HFFc6 (cell line): ENCODE data around the gene AKAP13. TPM values are rescaled to one million over a fixed set of nuclear protein-coding genes. Genes with fewer than 3 reads are reported as not detected.

ENCODE experiments used
- DNase-seq: peaks from one replicate; pipeline ENCODE4 v3.0.0-alpha.2; 2018
- H3K27ac Mint-ChIP-seq: 2 replicates; pipeline ENCODE4 v1.8.0; 2020; ENCODE audit warnings: mild to moderate bottlenecking, mixed read lengths
- H3K27me3 Mint-ChIP-seq: 2 replicates; pipeline ENCODE4 v1.8.0; 2021; ENCODE audit warnings: mild to moderate bottlenecking, moderate library complexity, mixed read lengths; ENCODE audit not compliant: insufficient read depth
- H3K36me3 Mint-ChIP-seq: 2 replicates; pipeline ENCODE4 v1.8.0; 2021; ENCODE audit warnings: low read depth, mixed read lengths
- H3K4me1 Mint-ChIP-seq: 2 replicates; pipeline ENCODE4 v1.8.0; 2020; ENCODE audit warnings: low read depth, mixed read lengths
- H3K4me3 Mint-ChIP-seq: 2 replicates; pipeline ENCODE4 v1.8.0; 2020; ENCODE audit warnings: mild to moderate bottlenecking, moderate library complexity, mixed read lengths
- H3K9me3 Mint-ChIP-seq: 2 replicates; pipeline ENCODE4 v1.8.0; 2020; ENCODE audit warnings: mild to moderate bottlenecking, mixed read lengths
- total RNA-seq, 6 experiments: library from RNA; stranded (reverse); fragmentation: NEBNext Ultra II Directional; extraction: Animal tissue kit (Norgen Biotek cat#: 25700); gene quantifications; 2 replicates in 1 of 6; 3 replicates in 5 of 6; pipeline ENCODE4 v1.2.3, GENCODE V29; 2021
- TF ChIP-seq, protein P1 (sequence below): fragments of 200-600 bp; sonication (generic); IDR thresholded peaks from 2 replicates; pipeline ENCODE4 v1.5.0; 2021; ENCODE audit warnings: antibody characterized with exemption, mild to moderate bottlenecking

Gene AKAP13
- total RNA-seq, 6 experiments from 2014 or later, result 29.0 to 51.3 (median 35.6) TPM

GRCh38 chr15:85609492-85609891 is 229.1 kb downstream of the AKAP13 start:
- DNase-seq, result no peak
- H3K27ac Mint-ChIP-seq, result no peak overlapping the region
- H3K27me3 Mint-ChIP-seq, result no peaks in the 10 kb centered on the region
- peaks cover 20% of the 10 kb centered on the region for H3K4me1 Mint-ChIP-seq
- TF ChIP-seq, protein P1, sequence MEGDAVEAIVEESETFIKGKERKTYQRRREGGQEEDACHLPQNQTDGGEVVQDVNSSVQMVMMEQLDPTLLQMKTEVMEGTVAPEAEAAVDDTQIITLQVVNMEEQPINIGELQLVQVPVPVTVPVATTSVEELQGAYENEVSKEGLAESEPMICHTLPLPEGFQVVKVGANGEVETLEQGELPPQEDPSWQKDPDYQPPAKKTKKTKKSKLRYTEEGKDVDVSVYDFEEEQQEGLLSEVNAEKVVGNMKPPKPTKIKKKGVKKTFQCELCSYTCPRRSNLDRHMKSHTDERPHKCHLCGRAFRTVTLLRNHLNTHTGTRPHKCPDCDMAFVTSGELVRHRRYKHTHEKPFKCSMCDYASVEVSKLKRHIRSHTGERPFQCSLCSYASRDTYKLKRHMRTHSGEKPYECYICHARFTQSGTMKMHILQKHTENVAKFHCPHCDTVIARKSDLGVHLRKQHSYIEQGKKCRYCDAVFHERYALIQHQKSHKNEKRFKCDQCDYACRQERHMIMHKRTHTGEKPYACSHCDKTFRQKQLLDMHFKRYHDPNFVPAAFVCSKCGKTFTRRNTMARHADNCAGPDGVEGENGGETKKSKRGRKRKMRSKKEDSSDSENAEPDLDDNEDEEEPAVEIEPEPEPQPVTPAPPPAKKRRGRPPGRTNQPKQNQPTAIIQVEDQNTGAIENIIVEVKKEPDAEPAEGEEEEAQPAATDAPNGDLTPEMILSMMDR, result no peak
- H3K36me3 Mint-ChIP-seq, result peaks cover 15% of the 10 kb centered on the region; the same call in 1 of the 2 replicates
- no peaks in the 10 kb centered on the region for H3K9me3 Mint-ChIP-seq
- H3K4me3 Mint-ChIP-seq, result no peak overlapping the region

DNA sequence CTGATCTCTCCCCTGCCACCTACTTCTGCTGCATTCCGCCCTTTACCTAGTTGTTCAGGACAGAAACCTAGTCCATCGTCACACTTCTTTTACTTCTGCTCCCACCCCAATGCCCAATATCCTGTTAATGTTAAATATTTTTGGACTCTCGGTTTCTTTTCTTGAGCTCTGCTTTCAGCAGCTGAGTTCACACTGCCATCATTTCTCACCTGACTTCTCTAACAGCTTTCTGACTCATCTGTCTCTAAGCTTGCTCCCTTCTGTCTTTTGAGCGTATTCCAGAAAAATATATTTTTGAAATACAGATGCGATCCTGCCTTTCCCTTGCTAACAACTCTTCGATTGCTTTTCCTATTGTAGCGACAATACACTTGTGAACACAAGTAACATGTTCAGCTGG is 231.0 kb downstream of the AKAP13 start:
- H3K4me1 Mint-ChIP-seq, result peaks cover 13% of the 10 kb centered on the region
- peaks cover 9% of the 10 kb centered on the region; the same call in 1 of the 2 replicates for H3K36me3 Mint-ChIP-seq
- no peak for DNase-seq
- H3K27me3 Mint-ChIP-seq, result no peaks in the 10 kb centered on the region
- TF ChIP-seq, protein P1, result no peak
- H3K27ac Mint-ChIP-seq, result peak overlapping the region; percentile 25; the same call in 1 of the 2 replicates
- no peaks in the 10 kb centered on the region for H3K9me3 Mint-ChIP-seq
- H3K4me3 Mint-ChIP-seq, result no peak overlapping the region

- Mint-ChIP-seq H3K4me3 (no peak overlapping the region), H3K36me3 (peaks cover 9% of the 10 kb centered on the region; the same call in 1 of the 2 replicates), H3K27me3 (no peaks in the 10 kb centered on the region), H3K9me3 (no peaks in the 10 kb centered on the region), H3K27ac (no peak overlapping the region), H3K4me1 (peaks cover 13% of the 10 kb centered on the region)
- TF ChIP-seq, protein P1, result no peak
- no peak for DNase-seq
Observed at GRCh38 chr15:85614059-85614458, 233.7 kb downstream of the AKAP13 start.

- Mint-ChIP-seq H3K4me1 (peaks cover 12% of the 10 kb centered on the region), H3K27me3 (no peaks in the 10 kb centered on the region), H3K9me3 (no peaks in the 10 kb centered on the region), H3K36me3 (peaks cover 9% of the 10 kb centered on the region; the same call in 1 of the 2 replicates), H3K4me3 (no peak overlapping the region), H3K27ac (no peak overlapping the region; the same call in 1 of the 2 replicates)
- DNase-seq, result no peak
- TF ChIP-seq, protein P1, result peak; percentile 81
Observed at GRCh38 chr15:85615930-85616329, 235.5 kb downstream of the AKAP13 start.

- H3K4me3 Mint-ChIP-seq, result peak overlapping the region; percentile 38; the same call in 1 of the 2 replicates
- no peaks in the 10 kb centered on the region for H3K27me3 Mint-ChIP-seq
- no peaks in the 10 kb centered on the region for H3K9me3 Mint-ChIP-seq
- TF ChIP-seq, protein P1, result no peak
- peaks cover 5% of the 10 kb centered on the region for H3K4me1 Mint-ChIP-seq
- peaks cover 2% of the 10 kb centered on the region; the same call in 1 of the 2 replicates for H3K36me3 Mint-ChIP-seq
- H3K27ac Mint-ChIP-seq, result no peak overlapping the region; the same call in 1 of the 2 replicates
- DNase-seq, result no peak
Observed at GRCh38 chr15:85616549-85617110, 236.2 kb downstream of the AKAP13 start.
